NOMO-1 treated with dmso at 0.1 percent for 144 hours (cell line): Measurements from ENCODE around the gene SMYD1.

Experiments
- DNase-seq: peaks from one replicate; lab custom pipeline; 2025; ENCODE audit not compliant: unreplicated experiment; lab: John Stamatoyannopoulos, UW

The SMYD1 gene

GRCh38 chr2:88139203-88139702 lies 71.6 kb downstream of the SMYD1 start:
- no peak for DNase-seq

- DNase-seq = no peak
Measured at GRCh38 chr2:88139804-88140203, 72.2 kb downstream of the SMYD1 start.

DNA sequence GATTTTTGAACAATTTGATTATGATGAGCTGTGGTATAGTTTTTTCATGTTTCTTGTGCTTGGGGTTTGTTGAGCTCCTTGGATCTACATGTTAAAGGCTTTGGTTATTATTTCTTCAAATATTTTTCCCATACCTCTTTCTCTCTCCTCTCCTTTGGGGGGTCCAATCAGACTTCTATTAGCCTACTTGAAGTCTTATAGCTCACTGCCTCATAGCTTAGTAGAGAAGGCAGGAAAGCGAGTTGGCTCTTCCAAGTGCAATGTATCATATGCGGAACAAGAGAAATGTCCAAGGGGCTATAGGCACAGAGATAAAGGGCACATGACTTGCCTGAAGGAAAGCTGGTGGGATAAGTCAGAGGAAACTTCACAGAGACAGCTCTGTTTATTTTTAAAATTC lies 74.3 kb downstream of the SMYD1 start:
- DNase-seq = no peak

- no peak for DNase-seq
Measured at GRCh38 chr2:88144271-88144670, 76.6 kb downstream of the SMYD1 start.

DNA sequence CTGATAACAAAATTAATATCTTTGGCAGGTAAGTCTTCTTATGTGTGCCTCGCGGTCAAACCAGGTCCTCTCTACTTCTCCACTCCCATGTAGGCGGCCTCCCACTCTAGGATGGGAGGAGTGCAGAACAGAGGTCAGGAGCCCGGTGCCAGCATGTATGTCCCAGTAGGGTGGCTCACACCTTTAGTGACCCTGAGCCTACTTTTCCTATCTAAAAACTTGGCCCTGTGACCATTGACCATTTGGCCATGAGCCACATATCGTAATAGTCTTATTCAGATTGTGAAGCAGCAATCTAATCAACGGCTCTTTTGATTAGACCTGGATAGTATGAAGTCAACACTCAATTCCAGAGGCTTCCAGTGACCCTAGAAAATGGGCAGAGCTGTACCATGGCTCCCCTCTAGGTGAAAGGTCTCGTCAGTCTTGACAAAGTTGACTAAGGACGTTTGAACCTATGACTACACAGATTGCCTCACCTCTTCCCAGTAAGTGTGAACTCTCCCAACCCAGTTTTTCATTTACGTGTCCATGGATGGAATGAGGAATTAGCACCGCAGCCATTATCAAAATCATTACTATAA lies 77.4 kb downstream of the SMYD1 start:
- DNase-seq = no peak

- no peak for DNase-seq
Measured at GRCh38 chr2:88146590-88146989, 79.0 kb downstream of the SMYD1 start.

- DNase-seq = no peak
Measured at GRCh38 chr2:88147145-88147544, 79.5 kb downstream of the SMYD1 start.

- DNase-seq = no peak
Measured at GRCh38 chr2:88148929-88149438, 81.4 kb downstream of the SMYD1 start.

DNA sequence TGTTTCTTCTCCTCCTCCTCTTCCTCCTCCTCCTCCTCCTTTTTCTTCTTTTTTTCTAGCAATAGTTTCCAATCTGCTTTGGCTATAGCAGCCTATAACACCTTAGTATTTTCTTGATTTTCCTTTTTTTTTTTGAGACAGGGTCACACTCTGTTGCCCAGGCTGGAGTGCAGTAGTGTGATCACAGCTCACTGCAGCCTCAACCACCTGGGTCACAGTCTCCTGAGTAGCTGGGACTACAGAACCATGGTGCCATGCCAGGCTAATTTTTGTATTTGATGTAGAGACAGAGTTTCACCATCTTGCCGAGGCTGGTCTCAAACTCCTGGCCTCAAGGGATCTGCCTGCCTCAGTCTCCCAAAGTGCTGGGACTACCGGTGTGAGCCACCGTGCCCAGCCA lies 91.9 kb downstream of the SMYD1 start:
- DNase-seq = no peak

GRCh38 chr2:88159955-88160415 lies 92.4 kb downstream of the SMYD1 start:
- DNase-seq = peak; percentile 34

DNA sequence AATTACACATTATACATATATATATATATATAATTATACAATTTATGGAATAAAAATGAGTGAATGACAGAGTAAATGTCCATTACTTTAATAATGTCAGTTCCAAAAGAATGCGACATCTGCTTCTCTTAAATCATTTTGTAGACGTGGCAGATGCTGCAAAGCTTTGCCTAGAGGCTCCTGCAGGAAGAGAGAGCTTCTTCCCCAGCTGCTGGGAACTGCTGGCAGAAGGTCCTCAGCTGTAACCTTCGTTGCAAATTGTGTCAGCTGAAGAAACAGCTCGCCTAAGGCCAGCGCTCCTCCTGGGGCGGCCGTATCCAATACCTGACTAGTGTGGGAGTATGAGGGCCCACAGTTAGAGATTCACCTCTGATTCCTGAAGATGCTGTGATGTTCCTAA lies 92.9 kb downstream of the SMYD1 start:
- DNase-seq = no peak

DNA sequence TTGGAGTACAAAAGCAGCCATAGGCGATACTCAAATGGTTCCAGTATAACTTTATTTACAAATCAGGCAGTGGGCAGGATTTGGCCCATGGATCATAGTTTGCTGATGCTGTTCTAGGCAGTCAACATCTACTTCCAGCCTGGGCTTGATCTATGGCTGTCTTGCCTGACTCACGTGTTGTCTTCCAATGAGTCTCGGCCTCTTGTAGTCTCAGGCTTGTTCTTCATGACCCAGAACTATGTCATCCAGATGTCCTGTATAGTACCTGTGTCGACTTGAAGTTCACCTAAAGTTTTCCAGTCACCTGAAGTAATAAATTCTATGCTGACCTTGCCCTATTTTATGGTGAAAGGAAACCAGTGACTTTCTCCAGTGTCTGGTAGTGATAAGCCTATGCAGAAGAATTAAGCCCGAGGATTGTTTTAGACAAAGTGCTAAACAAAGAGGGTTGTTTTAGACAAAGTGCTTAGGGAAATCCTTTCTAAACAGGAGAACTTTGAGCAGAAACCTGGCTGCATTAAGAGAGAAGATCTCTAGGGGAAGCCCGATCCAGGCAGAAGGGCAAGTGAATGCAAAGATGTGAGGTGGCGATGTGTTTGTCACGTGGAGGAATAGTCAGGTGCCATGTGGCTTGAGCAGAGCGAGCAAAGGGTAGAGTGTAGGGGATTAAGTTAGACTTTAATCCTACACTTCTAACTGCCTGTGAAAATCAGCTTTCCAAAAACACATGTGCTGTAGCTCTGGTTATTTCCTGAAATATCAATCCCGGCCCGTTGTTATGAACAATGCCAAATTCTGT lies 94.0 kb downstream of the SMYD1 start:
- no peak for DNase-seq
